Measurements from ENCODE around the gene NQO2. TPM values are rescaled to one million over a fixed set of nuclear protein-coding genes. Genes with fewer than 3 reads are reported as not detected.

NQO2 gene
- total RNA-seq, 1 experiment from 2014 or later, result 45.7 TPM

- BruUV-seq (replicated peaks), result TSS peak; percentile 96
- H3K36me3 ChIP-seq (ENCODE audit: control insufficient read depth, insufficient read depth, low read length), result no peaks in the 10 kb centered on the region
- ChIA-PET CTCF (interaction anchor here (0.6 kb wide), 1 partner anchor 21 kb away, joined by 3 read pairs; no protein-coding TSS in a partner anchor), POLR2A (interaction anchor here (0.6 kb wide), 1 partner anchor 16 kb away, joined by 3 read pairs; no protein-coding TSS in a partner anchor)
- H3K27ac ChIP-seq (ENCODE audit: low read length), result peak overlapping the region; percentile 73
- 0 out of 2 replicates have a peak, but pooled peaks cover 4% of the 10 kb centered on the region for H3K4me1 ChIP-seq (ENCODE audit: control insufficient read depth, insufficient read depth, low read length)
- intact Hi-C loops (cut with micrococcal nuclease; ENCODE audit: unreplicated experiment) (no loop called here), in situ Hi-C loops (cut with HindIII; ENCODE audit: low pct_unique_long_range_greater_than_20kb, low sequenced_read_pairs) (no loop called here)
- DNase-seq (ENCODE audit: low read depth, low spot score), result no peak
- no peaks in the 10 kb centered on the region for H3K27me3 ChIP-seq (ENCODE audit: control insufficient read depth, insufficient read depth, low read length)
- H3K9me3 ChIP-seq (ENCODE audit: control insufficient read depth, insufficient read depth, low read depth, low read length), result no peaks in the 10 kb centered on the region
- H3K4me3 ChIP-seq (ENCODE audit: low read depth in 2 of 2, low read length in 2 of 2), result peak overlapping the region; percentile 47 to 81
- TF ChIP-seq CTCF (IDR thresholded peaks at IDR 0.05) (no peak), TCF7L2 (IDR thresholded peaks at IDR 0.05; ENCODE audit: low read depth, low read length) (no peak), POLR2AphosphoS5 (IDR thresholded peaks at IDR 0.05; ENCODE audit: low read depth, low read length) (no peak), SIN3A (IDR thresholded peaks at IDR 0.05; ENCODE audit: borderline replicate concordance, insufficient read depth, low read depth, low read length) (no peak), REST (IDR thresholded peaks at IDR 0.05; ENCODE audit: insufficient read depth in 1 of 2, low read depth in 2 of 2, low read length in 1 of 2) (no peak)
- peak; percentile 31 for ATAC-seq
Measured at GRCh38 chr6:3022765-3023662, 23.3 kb downstream of the NQO2 start.

- Histone ChIP-seq H3K27ac (ENCODE audit: low read length) (peak overlapping the region; percentile 73), H3K4me3 (ENCODE audit: low read depth in 2 of 2, low read length in 2 of 2) (peak overlapping the region; percentile 47 to 81), H3K4me1 (ENCODE audit: control insufficient read depth, insufficient read depth, low read length) (0 out of 2 replicates have a peak, but pooled peaks cover 4% of the 10 kb centered on the region), H3K36me3 (ENCODE audit: control insufficient read depth, insufficient read depth, low read length) (no peaks in the 10 kb centered on the region), H3K9me3 (ENCODE audit: control insufficient read depth, insufficient read depth, low read depth, low read length) (no peaks in the 10 kb centered on the region), H3K27me3 (ENCODE audit: control insufficient read depth, insufficient read depth, low read length) (no peaks in the 10 kb centered on the region)
- CTCF ChIA-PET, result interaction anchor here (0.6 kb wide), 1 partner anchor 22 kb away, joined by 3 read pairs; no protein-coding TSS in a partner anchor
- POLR2A ChIA-PET, result interaction anchor here (0.6 kb wide), 1 partner anchor 15 kb away, joined by 3 read pairs; no protein-coding TSS in a partner anchor
- BruUV-seq (replicated peaks), result no TSS peak
- DNase-seq (ENCODE audit: low read depth, low spot score), result no peak
- TF ChIP-seq POLR2AphosphoS5 (IDR thresholded peaks at IDR 0.05; ENCODE audit: low read depth, low read length), result peak; percentile 50
- TF ChIP-seq REST (IDR thresholded peaks at IDR 0.05; ENCODE audit: insufficient read depth in 1 of 2, low read depth in 2 of 2, low read length in 1 of 2), result no peak
- intact Hi-C loops (cut with micrococcal nuclease; ENCODE audit: unreplicated experiment), result no loop called here
- in situ Hi-C loops (cut with HindIII; ENCODE audit: low pct_unique_long_range_greater_than_20kb, low sequenced_read_pairs), result no loop called here
- ATAC-seq, result peak; percentile 95
Measured at GRCh38 chr6:3023663-3024483, 24.2 kb downstream of the NQO2 start.

Measured in Panc1 (cell line).